Adrenal gland (tissue), 12 donors: ENCODE measurements around the gene FAF1. TPM values are rescaled to one million over a fixed set of nuclear protein-coding genes. Genes with fewer than 3 reads are reported as not detected.

Experiments
- DNase-seq, 7 donors: peaks; one replicate each; pipeline ENCODE4 v3.0.0-alpha.2; 2019 to 2020
- H3K27ac ChIP-seq, 5 donors: fragments of 200-600 bp; sonication (generic) in 4 of 5; 1 replicate in 3 of 5; 2 replicates in 2 of 5; pipeline versions ENCODE4 v1.5.1 to v1.8.0; 2016 to 2020; ENCODE audit warnings: mild to moderate bottlenecking in 1 of 5
- H3K27me3 ChIP-seq: fragments of 200-600 bp; 2 replicates; pipeline ENCODE4 v1.8.0; 2021
- H3K36me3 ChIP-seq, 2 donors: fragments of 200-600 bp; replicated peaks in 1 of 2; 1 replicate in 1 of 2; 2 replicates in 1 of 2; pipeline versions ENCODE4 v1.5.1 to v1.8.0; 2018 to 2022
- H3K4me1 ChIP-seq, 2 donors: fragments of 200-600 bp; replicated peaks in 1 of 2; 1 replicate in 1 of 2; 2 replicates in 1 of 2; pipeline versions ENCODE4 v1.5.1 to v1.8.0; 2018 to 2021
- H3K4me3 ChIP-seq, 4 donors: fragments of 200-600 bp; sonication (generic) in 3 of 4; one replicate each; pipeline ENCODE4 v1.5.1; 2016 to 2018
- H3K9me3 ChIP-seq, 3 donors: fragments of 200-600 bp; sonication (generic) in 1 of 3; replicated peaks in 1 of 3; 1 replicate in 2 of 3; 2 replicates in 1 of 3; pipeline versions ENCODE4 v1.5.1 to v1.8.0; 2016 to 2021
- CTCF ChIP-seq, 6 experiments: fragments of 450-650 bp in 4 of 6; fragments of 200-600 bp in 2 of 6; sonication (generic) in 1 of 6; IDR thresholded peaks; 1 replicate in 5 of 6; 2 replicates in 1 of 6; pipeline versions ENCODE4 v1.5.1 to v1.8.0; 2016 to 2021; ENCODE audit warnings: antibody characterized with exemption in 6 of 6, mild to moderate bottlenecking in 2 of 6, moderate library complexity in 1 of 6
- POLR2A ChIP-seq, 2 donors: fragments of 450-650 bp; IDR thresholded peaks; one replicate each; pipeline ENCODE4 v1.6.1; 2017; ENCODE audit warnings: antibody characterized with exemption in 2 of 2, mild to moderate bottlenecking in 2 of 2, moderate library complexity in 1 of 2
- WGBS, 4 donors: extraction: QIAGEN DNeasy Blood & Tissue Kit in 2 of 4; methylation state at CpG; one replicate each; pipeline versions ENCODE4 v1.1.5 to v1.1.7; 2013 to 2017; 5-methylcytosine and 5-hydroxymethylcytosine counted together
- intact Hi-C, 2 donors: fragments of 100-400 bp; cut with DNase I; formaldehyde crosslinking; loops; one replicate each; pipeline versions ENCODE4 v1.14.1 to v1.15.0; 2022 to 2023
- polyA plus RNA-seq, 3 donors: library from polyadenylated mRNA; stranded (reverse); fragments of 200-250 nt in 2 of 3; fragments of 350-450 nt in 1 of 3; fragmentation: Illumina TruSeq in 1 of 3; extraction: RNeasy Lipid Tissue Mini Kit (QIAGEN cat#74804) in 1 of 3; gene quantifications; one replicate each; pipeline ENCODE4 v1.2.3, GENCODE V29; 2013 to 2014
- total RNA-seq, 9 donors: library from RNA; depleted of rRNA in 4 of 9; stranded (reverse); fragments of >200 nt in 4 of 9; fragments of 120-200 nt in 1 of 9; fragmentation: NEBNext Ultra II Directional in 1 of 9; extraction: Animal tissue kit (Norgen Biotek cat#: 25700) in 1 of 9; gene quantifications; one replicate each; pipeline versions ENCODE4 v1.1.0 to v1.2.4, GENCODE V29; 2013 to 2023
- donor health status: healthy with polysubstance abuse.
- donor health status: Bipolar disorder and iron deficiency.
- donor health status: DM: yes; HTN: yes; CAD: no.
- donor health status: DM: no; HTN: no; CAD: no.
- donor health status: DM: no; HTN: no; CAD: no.
- donor health status: DM: yes; HTN: yes; CAD: no.

FAF1 gene
- total and polyA plus RNA-seq, 12 donors, result 23.4 to 88.4 (median 44.5) TPM

- TF ChIP-seq CTCF (IDR thresholded peaks at IDR 0.05), result no peak
- no peak for TF ChIP-seq POLR2A (IDR thresholded peaks at IDR 0.05)
- Histone ChIP-seq H3K4me3 (no peak overlapping the region), H3K4me1 (no peaks in the 10 kb centered on the region), H3K9me3 (peaks cover 0 to 7% (median 0%) of the 10 kb centered on the region in 3 donors), H3K27me3 (no peaks in the 10 kb centered on the region), H3K36me3 (no peaks in the 10 kb centered on the region), H3K27ac (no peak overlapping the region)
- no peak for DNase-seq
- WGBS, 4 donors, result 92 to 100% (median 96%) methylated on average over 1 of the region's 1 CpG
- intact Hi-C loops, result no loop called here
Measured at GRCh38 chr1:50902419-50902818, 57.6 kb downstream of the FAF1 start.

- WGBS, 4 donors, result 0 to 1% (median 0%) methylated on average over 1 of the region's 1 CpG
- Histone ChIP-seq H3K4me1 (no peaks in the 10 kb centered on the region), H3K27ac (no peak overlapping the region), H3K9me3 (peaks cover 0 to 7% (median 0%) of the 10 kb centered on the region in 3 donors), H3K36me3 (no peaks in the 10 kb centered on the region), H3K4me3 (no peak overlapping the region), H3K27me3 (no peaks in the 10 kb centered on the region)
- no peak for TF ChIP-seq POLR2A (IDR thresholded peaks at IDR 0.05)
- TF ChIP-seq CTCF (IDR thresholded peaks at IDR 0.05), result no peak
- intact Hi-C loops, result no loop called here
- DNase-seq, result no peak
Measured at GRCh38 chr1:50901872-50902271, 58.2 kb downstream of the FAF1 start.

DNA sequence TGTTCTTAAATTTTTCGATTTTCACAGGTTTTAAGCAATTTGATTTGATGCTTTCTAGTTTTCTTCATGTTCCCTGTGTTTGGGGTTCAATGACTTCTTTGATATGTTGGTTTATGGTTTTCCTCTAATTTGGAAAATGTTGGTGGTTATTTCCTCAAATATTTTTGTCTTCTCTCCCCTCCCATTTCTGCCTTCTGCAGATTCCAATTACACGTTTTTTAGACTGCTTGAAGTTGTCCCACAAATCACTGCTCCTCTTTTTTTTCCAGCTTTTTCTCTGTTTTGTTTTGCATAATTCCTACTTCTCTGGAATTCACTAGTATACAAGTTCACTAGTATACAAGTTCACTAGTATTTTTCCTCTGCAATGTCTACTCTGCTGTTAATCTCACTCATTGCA is 61.3 kb downstream of the FAF1 start:
- Histone ChIP-seq H3K27me3 (no peaks in the 10 kb centered on the region), H3K27ac (no peak overlapping the region), H3K4me3 (no peak overlapping the region), H3K4me1 (no peaks in the 10 kb centered on the region), H3K9me3 (peaks cover 0 to 7% (median 0%) of the 10 kb centered on the region in 3 donors), H3K36me3 (no peaks in the 10 kb centered on the region)
- intact Hi-C loops, result no loop called here
- TF ChIP-seq POLR2A (IDR thresholded peaks at IDR 0.05) (no peak), CTCF (IDR thresholded peaks at IDR 0.05) (no peak)
- whole genome bisulfite sequencing, 4 donors, result 62 to 74% (median 70%) methylated on average over 2 of the region's 2 CpGs
- no peak for DNase-seq

GRCh38 chr1:50894340-50894739 is 65.7 kb downstream of the FAF1 start:
- no peak overlapping the region for H3K27ac ChIP-seq
- H3K4me1 ChIP-seq, result no peaks in the 10 kb centered on the region
- no peaks in the 10 kb centered on the region for H3K27me3 ChIP-seq
- 91 to 100% (median 93%) methylated on average over 1 of the region's 1 CpG for WGBS, 4 donors
- intact Hi-C loops, result no loop called here
- H3K36me3 ChIP-seq, result no peaks in the 10 kb centered on the region
- no peak for TF ChIP-seq CTCF (IDR thresholded peaks at IDR 0.05)
- H3K9me3 ChIP-seq, result no peaks in the 10 kb centered on the region
- no peak overlapping the region for H3K4me3 ChIP-seq
- no peak for DNase-seq
